SK-N-SH (cell line): ENCODE measurements around the gene CFAP251.

Experiments
- CTCF ChIP-seq: fragments of 200-600 bp; sonication (generic); IDR thresholded peaks from 2 replicates; pipeline ENCODE4 v1.6.1; 2017; ENCODE audit warnings: antibody characterized with exemption, mild to moderate bottlenecking, moderate library complexity
- EP300 ChIP-seq, 2 experiments: IDR thresholded peaks; 2 replicates each; pipeline versions ENCODE4 v1.4.0 to v1.6.1; 2012; ENCODE audit warnings: borderline replicate concordance in 1 of 2, low read depth in 1 of 2, low read length in 1 of 2
- EZH2phosphoT487 ChIP-seq: fragments of 200-600 bp; sonication (generic); IDR thresholded peaks from 2 replicates; pipeline ENCODE4 v1.6.1; 2017; ENCODE audit warnings: low read depth, mixed run types, mild to moderate bottlenecking, antibody characterized with exemption, moderate library complexity, borderline replicate concordance
- FOSL2 ChIP-seq: IDR thresholded peaks from 2 replicates; pipeline ENCODE4 v1.4.0; 2012; ENCODE audit warnings: low read depth, mild to moderate bottlenecking, moderate library complexity, borderline replicate concordance
- GABPA ChIP-seq: IDR thresholded peaks from 2 replicates; pipeline ENCODE4 v1.4.0; 2012; ENCODE audit warnings: low read depth, mild to moderate bottlenecking
- NRF1 ChIP-seq: IDR thresholded peaks from 2 replicates; pipeline ENCODE4 v1.6.1; 2012; ENCODE audit warnings: low read depth, mild to moderate bottlenecking, low read length
- SIN3A ChIP-seq: IDR thresholded peaks from 2 replicates; pipeline ENCODE4 v1.6.1; 2012; ENCODE audit warnings: low read depth, mild to moderate bottlenecking, low read length, moderate library complexity, borderline replicate concordance
- TAF1 ChIP-seq: IDR thresholded peaks from 2 replicates; pipeline ENCODE4 v1.6.1; 2012; ENCODE audit warnings: low read depth, mild to moderate bottlenecking, low read length, moderate library complexity, borderline replicate concordance
- TCF12 ChIP-seq: IDR thresholded peaks from 2 replicates; pipeline ENCODE4 v1.4.0; 2012
- USF1 ChIP-seq: IDR thresholded peaks from 2 replicates; pipeline ENCODE4 v1.4.0; 2012; ENCODE audit warnings: low read depth, borderline replicate concordance
- USF2 ChIP-seq: fragments of 150-350 bp; IDR thresholded peaks from 2 replicates; pipeline ENCODE4 v1.6.1; 2017; ENCODE audit warnings: antibody characterized with exemption, low read length, low read depth, borderline replicate concordance
- YY1 ChIP-seq: IDR thresholded peaks from 2 replicates; pipeline ENCODE4 v1.4.0; 2012; ENCODE audit warnings: low read depth, mild to moderate bottlenecking

GRCh38 chr12:121982950-121983349 lies 64.6 kb downstream of the CFAP251 start:
- TF ChIP-seq CTCF (no peak), TCF12 (no peak), EZH2phosphoT487 (no peak), GABPA (no peak), FOSL2 (no peak), TAF1 (no peak), USF1 (no peak), EP300 (IDR thresholded peaks at IDR 0.05; ENCODE audit: borderline replicate concordance in 1 of 2, low read depth in 1 of 2, low read length in 1 of 2) (no peak), SIN3A (no peak), USF2 (no peak), NRF1 (no peak), YY1 (no peak)
